Activated CD4-positive, alpha-beta T cell treated with anti-CD3 and anti-CD28 coated beads for 4 hours (primary cell): ENCODE measurements around the gene ARPP19.

Source experiments
- DNase-seq, 2 donors: peaks; one replicate each; pipeline ENCODE4 v3.0.0-alpha.2; 2020

ARPP19 gene

DNA sequence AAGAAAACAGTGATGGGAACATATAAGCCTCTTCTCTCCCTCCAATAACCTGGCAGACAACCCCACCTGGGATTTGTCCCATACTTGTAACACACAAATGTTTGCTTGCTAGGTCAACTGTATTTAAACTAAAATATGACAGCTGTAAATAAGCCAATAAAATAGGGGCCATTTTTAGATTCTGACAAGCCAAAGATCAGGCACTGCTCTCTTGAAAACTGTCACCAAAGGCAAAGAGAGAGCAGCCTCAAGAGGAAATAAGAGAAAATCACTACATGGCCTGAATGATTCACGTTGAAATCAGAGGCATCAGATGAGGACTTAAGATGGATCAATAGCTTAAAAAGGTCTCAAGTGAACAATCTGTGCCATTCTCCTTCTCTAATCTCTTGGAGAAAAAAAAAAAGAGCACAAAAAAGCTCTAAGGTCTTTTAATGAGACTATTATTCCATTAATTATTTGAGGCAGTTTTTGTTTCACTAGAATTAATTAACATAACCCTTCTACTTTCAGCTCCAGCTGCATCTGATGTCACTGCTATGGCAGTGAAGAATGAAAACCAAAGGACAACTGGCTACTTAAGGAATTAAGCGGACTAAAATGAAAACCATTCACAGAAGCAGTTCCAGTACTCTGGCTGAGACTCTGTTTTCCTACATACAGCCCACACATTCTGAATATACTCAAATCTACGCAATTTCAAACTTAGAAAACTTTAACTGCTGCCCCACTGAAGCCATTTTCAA lies 59.2 kb downstream of the ARPP19 start:
- no peak for DNase-seq

DNA sequence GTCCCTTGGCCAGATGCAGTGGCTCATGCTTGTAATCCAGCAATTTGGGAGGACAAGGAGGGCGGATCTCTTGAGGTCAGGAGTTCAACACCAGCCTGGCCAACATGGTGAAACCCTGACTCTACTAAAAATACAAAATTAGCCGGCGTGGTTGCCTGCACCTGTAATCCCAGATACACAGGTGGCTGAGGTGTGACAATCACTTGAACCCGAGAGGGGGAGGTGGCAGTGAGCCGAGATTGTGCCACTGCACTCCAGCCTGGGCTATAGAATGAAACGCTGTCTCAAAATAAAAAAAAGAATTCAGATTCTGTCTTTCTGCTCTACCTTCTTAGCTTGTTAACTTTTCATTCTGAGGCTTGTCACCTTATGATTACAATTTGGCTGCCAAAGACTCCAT lies 62.3 kb downstream of the ARPP19 start:
- DNase-seq = no peak

DNA sequence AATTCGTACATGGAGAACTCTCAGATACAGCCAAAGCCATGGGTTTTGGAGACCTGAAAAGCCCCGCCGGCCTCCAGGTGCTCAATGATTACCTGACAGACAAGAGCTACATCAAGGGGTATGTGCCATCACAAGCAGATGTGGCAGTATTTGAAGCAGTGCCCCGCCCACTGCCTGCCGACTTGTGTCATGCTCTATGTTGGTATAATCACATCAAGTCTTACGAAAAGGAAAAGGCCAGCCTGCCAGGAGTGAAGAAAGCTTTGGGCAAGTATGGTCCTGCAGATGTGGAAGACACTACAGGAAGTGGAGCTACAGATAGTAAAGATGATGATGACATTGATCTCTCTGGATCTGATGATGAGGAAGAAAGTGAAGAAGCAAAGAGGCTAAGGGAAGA lies 63.7 kb downstream of the ARPP19 start:
- no peak for DNase-seq

DNA sequence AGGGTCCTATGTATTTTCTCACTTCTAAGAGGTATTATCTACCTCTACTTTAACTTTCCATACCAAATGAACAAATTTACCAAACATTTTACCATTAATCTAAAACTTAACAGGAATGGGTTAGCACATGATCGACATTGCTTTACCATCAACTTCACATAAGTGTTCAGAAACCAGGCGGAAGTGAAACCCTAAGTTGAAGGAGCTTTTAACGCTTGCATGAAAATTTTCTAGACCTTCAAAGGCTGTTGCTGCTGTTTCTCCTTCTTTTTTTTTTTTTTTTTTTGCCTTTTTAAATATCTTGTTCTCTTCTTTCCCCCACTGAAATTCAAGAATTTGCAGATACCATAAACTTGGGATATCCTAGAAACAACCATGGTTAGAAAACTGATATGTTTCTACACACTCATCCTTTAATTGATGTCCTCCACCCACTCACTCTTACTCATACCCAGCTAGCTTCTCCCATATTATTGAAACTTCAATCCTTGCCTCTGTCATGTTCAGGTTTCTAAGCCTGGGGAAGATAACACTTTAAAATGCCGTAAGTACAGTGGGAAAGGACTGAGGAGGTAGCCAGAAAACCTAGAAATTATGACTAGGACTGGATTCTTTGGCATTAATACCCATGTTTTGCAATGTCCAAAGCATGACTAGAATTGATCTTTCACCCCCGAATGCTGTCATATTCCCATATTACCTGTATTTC lies 64.9 kb downstream of the ARPP19 start:
- DNase-seq = peak in 1 of 2 donors; percentile 12

DNA sequence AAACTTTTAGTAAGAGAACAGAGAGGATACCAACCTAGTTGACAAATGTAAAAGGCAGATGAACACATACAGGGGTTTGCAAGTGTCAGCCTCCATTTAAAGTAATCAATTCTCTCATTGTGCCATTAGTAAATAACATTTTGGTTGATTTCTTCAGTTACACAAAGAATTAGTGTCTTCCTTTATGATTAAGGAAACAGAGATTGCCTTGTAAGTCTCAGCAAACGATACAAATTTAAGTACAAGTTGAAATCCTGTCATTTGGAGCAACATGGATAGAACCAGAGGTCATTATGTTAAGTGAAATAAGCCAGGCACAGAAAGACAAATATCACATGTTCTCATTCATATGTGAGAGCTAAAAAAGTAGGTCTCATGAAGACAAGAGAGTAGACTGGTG lies 66.2 kb downstream of the ARPP19 start:
- DNase-seq = no peak

DNA sequence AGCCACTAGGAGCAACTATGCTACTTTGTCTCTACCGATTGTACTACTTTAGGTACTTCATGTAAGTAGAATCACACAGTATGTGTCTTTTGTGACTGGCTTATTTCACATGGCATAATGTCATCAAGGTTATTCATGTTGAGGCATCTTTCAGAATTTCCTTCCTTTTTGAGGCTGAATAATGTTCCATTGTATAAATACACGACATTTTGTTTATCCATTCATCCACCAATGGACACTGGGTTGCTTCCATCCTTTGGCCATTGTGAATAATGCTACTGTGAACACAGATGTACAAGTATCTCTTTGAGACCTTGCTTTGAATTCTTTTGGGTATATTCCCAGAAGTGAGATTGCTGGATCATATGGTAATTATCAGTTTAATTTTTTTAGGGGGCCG lies 69.3 kb downstream of the ARPP19 start:
- no peak for DNase-seq

DNA sequence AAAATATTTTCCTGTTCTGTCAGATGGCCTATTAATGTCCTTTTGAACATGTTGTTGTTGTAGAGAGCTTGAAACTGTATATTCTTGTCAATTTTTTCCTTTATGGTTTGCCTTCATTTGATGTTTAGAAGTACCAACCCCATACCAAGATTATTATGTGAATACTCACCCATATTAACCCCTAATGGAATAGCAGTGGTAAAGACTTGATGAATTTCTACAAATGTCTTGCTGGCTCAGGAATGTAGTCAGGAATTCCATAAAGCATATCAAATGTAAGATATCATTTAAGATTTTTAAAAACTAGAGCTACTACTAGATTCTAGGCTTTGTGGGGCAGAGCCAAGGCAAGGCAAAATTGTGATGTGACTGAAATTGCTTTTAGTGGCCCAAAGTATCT lies 70.1 kb downstream of the ARPP19 start:
- DNase-seq = no peak
